ENCODE results near the gene NR5A1.

DNA sequence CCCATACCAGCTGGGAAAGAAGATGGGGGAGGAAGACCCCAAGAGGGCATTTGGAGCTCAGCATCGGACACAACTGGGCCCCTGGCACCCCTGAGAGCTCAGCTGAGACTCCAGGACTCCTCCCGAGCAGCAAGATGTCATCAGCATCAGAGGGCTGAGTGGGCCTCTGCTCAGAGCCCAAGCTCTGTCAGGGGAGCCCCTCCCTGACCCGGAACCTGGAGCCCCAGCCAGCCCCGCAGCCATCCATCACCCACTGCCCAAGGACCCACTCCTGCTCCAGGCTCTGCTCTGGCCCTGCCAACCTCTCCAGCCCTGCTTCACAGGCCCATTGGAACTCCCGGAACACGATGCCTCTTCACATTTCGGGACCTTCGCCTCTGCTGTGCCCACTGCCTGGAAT lies 9.8 kb downstream of the NR5A1 start:
- TF ChIP-seq, protein P1, sequence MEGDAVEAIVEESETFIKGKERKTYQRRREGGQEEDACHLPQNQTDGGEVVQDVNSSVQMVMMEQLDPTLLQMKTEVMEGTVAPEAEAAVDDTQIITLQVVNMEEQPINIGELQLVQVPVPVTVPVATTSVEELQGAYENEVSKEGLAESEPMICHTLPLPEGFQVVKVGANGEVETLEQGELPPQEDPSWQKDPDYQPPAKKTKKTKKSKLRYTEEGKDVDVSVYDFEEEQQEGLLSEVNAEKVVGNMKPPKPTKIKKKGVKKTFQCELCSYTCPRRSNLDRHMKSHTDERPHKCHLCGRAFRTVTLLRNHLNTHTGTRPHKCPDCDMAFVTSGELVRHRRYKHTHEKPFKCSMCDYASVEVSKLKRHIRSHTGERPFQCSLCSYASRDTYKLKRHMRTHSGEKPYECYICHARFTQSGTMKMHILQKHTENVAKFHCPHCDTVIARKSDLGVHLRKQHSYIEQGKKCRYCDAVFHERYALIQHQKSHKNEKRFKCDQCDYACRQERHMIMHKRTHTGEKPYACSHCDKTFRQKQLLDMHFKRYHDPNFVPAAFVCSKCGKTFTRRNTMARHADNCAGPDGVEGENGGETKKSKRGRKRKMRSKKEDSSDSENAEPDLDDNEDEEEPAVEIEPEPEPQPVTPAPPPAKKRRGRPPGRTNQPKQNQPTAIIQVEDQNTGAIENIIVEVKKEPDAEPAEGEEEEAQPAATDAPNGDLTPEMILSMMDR (IDR thresholded peaks at IDR 0.05; ENCODE audit: insufficient read depth, low read length, poor library complexity, severe bottlenecking) = no peak
- TF ChIP-seq EZH2phosphoT487 (conservative IDR thresholded peaks at IDR 0.05; ENCODE audit: low read length) = no peak
